Breast epithelium (tissue), 3 donors: Measurements from ENCODE around the gene ZBTB45.

Source experiments
- CTCF ChIP-seq, 3 donors: fragments of 450-650 bp; IDR thresholded peaks; one replicate each; pipeline ENCODE4 v1.5.1; 2016 to 2017; ENCODE audit warnings: antibody characterized with exemption in 3 of 3, mild to moderate bottlenecking in 3 of 3, moderate library complexity in 3 of 3
- POLR2A ChIP-seq: fragments of 450-650 bp; IDR thresholded peaks from one replicate; pipeline ENCODE4 v1.6.1; 2016; ENCODE audit warnings: antibody characterized with exemption, mild to moderate bottlenecking, moderate library complexity

GRCh38 chr19:58482372-58482771 lies 37.2 kb downstream of the ZBTB45 start:
- no peak for TF ChIP-seq CTCF (IDR thresholded peaks at IDR 0.05)
- no peak for TF ChIP-seq POLR2A
